ENCODE results near the gene PIP5K1C.

DNA sequence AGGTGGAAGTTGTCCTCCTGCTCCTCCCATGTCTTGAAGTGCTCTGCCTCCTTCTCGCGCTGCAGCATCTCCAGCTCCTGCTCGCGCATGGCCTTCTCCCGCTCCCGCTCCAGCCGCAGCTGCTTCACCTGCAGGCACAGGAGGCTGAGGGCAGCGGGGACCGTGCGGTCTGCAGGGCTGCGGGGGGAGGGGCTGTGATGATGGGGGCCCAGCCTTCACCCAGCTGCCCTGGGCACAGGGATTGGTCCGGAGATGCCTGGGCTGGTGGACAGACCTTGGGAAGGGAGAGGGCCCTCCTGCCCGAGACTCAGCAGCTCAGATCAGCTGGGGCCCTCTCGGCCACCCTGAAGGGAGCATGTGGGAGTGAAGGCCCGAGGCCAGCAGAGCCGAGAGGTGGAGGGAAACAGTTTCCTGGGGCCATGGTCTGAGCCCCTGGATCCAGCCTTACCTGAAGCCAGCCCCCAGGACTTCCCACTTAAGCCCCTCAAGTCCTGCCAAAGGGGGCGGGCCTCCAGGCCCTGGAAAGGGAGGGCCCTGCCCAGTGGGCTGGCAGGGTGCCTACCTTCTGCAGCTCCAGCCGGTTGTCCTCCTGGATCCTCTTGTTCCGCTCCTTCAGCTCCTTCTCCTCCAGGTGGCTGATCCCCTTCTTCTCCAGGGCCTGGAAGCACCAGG is 80.0 kb downstream of the PIP5K1C start:
- TF ChIP-seq CTCF (IDR thresholded peaks at IDR 0.05) (no peak), ZFX (IDR thresholded peaks at IDR 0.05; ENCODE audit: borderline replicate concordance) (no peak)

Data from 22Rv1 (cell line).